Measurements from ENCODE around the gene DLG2.

Gene DLG2

DNA sequence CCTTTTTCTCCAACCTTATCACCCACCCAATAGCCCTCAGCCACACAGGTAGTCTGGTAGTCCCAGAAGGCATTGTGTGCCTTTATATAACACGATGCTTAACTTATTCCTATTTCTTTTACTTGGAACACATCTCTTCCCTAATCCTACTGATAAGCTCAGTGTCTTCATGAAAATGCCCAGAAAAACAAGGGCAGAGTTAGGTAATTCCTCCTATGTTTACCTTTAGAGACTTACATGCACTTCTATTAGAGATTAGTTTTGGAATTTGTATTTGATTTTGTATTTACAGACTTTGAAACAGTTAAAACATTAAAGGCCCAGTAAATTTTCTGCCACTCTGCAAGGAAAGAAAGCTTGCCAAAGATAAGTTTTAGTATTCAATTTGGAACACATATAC lies 1703.2 kb downstream of the DLG2 start:
- no peak for DNase-seq (ENCODE audit: low spot score)

DNA sequence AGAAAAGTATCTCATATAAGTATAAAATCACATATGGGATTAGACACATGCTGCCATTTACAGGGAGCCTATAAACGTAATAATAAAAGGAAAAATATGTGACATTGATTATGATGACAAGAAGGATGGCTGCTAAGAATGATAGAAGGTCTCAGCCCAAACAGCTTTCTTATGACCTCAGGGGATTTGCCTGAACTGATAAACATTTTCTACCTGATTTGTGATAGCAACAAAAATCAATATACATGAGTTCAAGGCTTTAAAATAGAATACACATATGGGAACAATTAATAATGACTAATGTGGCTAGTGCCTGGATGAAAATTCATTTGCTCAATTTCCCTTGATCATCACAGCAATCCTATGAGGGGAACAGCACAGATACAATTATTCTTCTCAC lies 1704.2 kb downstream of the DLG2 start:
- DNase-seq (ENCODE audit: low spot score) = no peak

DNA sequence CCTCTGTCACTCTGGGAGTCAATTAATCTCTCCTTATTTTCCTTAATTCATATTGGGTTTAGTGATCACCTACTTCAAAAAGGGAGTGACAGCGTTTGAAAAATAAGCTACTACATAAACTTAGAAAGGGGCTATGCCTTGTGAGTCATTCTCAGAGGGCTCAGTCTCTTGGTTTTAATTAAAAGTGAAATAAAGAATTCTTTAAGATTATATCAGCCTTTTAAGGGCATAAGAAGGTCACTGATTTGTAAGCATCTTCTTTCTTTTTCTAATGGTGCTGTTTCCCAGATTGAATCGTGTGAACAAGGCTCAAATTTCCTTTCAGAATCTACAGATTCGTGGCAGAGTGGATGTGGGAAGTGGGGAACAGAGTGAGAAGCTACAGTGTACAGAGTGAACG lies 1704.8 kb downstream of the DLG2 start:
- no peak for DNase-seq (ENCODE audit: low spot score)

DNA sequence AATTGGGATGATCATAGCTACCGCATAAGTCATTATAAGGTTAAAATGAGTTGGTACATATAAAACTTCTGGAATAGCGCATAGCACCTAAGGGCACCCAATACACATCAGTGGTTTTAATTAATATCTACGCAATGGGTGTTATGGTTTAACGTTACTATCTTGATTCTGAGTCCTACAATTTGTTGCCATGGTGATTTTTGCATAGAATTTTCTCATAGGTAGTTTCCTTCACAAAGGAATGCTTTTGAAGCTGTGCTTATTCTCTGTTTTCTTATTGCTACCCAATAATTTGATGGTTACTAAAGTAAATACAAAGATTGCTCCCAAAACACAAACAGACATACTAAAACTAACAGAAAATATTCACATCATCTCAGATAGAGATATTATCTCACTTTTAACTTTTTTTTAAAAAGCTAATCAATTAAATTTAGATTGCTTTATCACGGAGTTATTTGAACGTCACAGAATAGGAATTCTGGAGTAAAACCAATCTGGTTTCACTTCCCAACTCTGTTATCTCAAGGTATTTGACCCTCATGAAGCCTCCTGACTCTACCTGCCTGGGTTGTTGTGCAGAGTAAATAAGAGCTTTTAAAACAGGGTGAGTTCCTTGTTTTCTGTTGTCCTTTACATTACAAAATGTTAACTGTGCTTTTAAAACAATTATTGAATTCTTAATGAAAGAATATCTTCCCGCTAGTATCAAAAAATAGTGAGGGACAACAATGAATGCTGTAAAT lies 1705.5 kb downstream of the DLG2 start:
- DNase-seq (ENCODE audit: low spot score) = no peak

DNA sequence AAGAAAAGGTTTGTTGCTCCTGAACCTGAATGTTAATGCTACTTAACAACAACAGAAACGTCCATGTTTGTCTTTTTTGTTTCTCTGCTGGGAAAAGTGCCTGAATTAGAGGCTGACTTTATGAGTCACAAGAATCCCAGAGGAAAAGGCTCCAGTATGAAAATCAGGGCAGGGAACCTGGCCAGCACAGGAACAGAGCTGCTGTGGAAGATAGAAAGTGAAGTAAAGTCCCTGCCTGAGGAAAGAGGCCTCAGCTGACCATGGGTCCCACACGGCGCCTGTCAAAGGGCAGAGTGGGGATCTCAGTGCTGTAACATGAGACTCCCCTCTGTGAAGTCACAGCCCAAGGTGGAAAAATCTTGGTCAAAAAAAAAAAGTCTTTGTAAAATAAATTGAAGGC lies 1708.7 kb downstream of the DLG2 start:
- DNase-seq (ENCODE audit: low spot score) = no peak

DNA sequence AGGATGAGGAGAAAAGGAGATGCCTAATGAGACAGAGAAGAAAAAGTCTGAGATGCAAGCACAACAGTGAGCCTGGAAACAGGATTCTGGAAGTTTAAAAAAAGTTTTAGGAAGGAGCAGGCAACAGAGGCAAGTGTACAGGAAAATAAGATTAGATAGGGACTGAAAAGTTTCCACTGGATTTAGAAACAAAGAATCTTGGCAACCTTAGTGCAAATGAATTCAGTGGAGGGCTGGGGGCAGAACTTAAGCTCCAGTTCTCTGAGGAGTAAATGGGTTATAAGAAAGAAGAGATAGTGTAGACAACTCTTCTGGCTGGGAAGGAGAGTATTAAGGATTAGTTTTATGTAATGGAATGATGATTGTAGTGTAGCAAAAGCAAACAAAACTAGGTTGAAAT lies 1712.1 kb downstream of the DLG2 start:
- no peak for DNase-seq (ENCODE audit: low spot score)

DNA sequence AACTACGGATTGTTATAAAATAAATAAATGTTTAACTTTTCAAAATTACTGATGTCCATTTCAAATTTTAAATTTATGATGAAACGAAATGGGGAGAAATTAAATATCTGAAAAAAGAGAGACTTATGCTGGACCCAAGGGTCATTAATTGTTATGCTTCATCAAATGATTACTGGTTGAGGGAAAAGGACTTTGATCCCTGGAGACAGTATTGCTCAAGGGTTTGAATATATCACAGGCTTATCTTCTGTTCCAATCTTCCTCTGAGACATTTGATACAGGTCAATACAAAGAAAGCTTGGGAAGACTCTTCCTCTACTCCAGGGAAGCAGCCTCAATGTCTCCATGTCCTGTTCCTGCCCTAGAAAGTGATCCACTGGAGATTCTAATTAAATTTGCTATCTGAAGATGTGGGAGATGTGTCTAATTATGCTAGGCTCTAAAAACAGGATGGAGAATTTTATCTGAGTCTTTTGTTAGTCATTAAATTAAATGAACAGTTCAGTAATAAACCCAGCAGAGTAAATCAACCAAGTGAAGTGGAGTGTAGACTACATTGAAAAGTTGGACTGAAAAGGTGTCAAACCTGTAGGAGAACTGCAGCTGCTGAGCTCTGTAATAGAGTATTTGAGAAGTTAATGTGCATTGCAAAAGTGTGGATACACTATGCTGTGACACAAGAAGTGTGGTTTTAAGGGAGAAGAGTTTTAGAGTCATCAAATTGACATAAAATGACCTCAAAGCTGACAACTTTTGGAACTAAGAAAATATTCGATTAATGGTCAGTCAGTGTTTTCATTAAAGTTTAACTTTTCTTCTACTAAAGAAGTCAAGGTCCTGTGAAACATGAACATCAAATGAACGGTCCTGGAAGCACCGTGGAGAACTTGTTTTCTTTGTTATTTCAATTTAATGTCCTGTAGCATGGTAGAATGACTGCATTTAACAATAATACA lies 1717.3 kb downstream of the DLG2 start:
- DNase-seq (ENCODE audit: low spot score) = no peak

DNA sequence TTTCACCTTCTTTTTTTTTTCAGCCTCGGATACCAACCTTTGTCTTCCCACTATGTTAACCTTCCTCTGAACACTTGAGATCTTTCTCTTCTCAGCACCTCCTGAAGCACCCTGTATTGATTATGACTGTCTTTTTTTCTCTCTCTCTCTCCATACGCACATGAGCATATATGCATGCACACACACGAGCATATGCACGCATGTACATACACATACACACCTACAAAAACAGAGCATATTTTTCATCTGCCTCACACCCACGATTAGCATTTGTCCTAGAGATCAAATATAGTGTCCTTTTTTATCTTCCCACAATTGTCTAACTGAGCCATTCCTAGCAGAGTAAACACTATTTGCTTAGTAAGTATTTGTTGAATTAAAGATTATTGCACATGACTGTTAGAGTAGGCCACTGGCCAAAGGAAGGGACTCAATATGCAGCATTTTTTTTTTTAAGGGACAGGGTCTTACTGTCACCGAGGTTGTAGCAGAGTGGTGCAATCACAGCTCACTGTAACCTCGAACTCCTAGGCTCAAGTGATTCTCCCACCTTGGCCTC lies 1718.8 kb downstream of the DLG2 start:
- no peak for DNase-seq (ENCODE audit: low spot score)

DNA sequence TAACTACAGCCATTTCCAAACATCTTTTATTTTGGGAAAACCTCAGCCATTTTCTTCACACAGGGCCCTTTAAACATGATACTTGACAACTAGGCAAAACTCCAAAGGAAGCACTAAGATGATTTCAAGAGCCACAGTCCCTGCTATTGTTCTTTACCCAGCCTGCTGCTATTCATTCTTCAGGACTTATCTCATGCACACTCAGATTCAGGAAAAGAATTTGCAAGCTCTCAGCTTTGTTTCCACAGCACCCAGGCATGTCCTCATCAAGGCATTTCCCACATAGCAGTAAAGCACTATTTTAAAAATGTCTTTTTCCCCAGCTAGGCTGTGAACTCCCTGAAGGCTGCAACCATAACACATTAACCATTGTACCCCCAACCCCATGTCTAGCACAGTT lies 1731.6 kb downstream of the DLG2 start:
- DNase-seq (ENCODE audit: low spot score) = no peak

DNA sequence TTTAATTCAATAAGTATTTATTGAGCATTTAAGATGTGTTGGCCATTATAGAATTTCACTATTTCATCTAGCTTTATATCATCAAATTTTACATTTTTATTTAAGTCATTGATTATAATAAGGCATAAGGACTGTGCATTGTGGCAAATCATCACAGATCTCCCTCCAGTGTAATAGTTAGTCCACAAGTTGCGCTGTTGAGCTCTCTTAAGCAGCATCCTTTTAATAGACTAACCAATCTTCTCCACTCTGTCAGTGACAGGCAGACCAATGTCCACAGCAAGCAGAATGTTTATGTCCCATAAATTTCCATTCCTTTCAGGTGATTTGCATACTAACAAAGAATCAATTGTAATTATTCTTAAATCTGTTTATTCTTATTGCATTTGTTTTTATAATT lies 1745.7 kb downstream of the DLG2 start:
- no peak for DNase-seq (ENCODE audit: low spot score)

DNA sequence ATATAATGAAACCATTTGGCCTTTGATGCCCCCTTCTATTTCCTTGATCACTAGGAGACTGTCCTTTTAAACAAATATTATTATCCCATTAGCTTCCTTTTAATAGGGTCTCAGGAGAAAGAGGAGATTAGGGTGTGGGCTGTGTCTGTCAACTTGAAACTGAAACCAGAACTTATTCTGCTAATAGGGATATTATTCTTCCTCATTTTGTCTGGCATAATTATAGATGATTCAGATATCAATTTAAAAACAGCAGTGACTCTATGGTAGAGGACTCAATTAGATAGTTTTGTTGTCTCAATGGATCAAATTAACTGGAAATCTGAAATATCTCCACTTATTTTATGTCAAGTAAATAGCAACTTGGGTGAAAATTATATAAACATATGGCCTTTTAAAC lies 1756.1 kb downstream of the DLG2 start:
- DNase-seq (ENCODE audit: low spot score) = no peak

DNA sequence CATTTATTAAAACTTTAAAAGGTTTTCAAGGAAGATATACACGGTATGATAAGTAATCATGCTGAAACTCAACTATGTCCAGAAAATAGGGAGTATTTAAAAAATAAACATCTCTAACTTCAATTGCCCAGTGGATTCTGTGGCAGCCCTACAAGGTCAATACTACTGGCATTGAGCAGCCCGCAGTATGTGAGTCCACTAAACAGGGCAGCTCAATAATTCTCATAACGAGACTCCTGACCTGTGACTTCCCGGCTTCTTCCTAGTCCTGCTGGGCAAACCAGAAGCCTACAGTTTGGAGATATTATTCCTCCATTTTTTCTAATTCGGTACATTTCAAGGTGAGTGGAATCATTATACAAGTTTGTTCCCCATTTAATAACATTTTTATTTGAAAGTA lies 1760.5 kb downstream of the DLG2 start:
- no peak for DNase-seq (ENCODE audit: low spot score)

DNA sequence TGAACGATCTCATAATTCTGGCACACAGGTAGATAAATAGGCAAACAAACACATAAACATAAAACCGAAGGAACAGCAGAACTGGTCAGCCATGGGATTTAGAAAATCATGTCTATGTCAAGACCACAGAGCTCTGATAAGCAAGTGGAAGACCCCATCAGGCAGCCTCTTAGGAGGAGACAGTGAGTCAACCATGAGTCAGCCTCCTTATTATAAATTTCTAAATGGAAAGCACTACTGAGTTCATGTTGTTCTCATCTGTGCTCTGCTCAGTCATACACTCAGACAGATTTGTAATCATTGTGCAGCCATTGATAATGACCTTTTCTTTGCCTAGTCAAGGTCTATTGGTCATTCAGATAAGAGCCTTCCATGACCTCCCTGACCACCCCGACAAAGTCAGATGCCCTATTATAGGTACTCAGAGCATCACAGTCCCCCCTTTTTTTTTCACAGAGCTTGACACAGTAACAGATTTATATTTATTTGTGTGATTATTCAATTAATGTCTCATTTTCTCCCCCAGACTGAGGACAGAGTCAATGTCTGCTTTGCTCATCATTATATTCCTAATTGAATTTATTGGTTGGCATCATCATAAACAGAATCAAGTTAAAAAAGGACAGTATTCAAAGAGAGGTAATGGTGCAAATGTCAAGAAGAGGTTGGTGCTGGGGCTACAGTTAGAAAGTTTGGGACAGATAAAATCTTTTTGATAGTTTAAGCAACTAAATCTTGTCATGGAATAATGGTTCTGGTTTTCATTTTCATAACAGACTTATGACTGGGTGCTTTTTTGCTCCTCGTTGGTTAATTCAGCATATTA lies 1761.3 kb downstream of the DLG2 start:
- no peak for DNase-seq (ENCODE audit: low spot score)

DNA sequence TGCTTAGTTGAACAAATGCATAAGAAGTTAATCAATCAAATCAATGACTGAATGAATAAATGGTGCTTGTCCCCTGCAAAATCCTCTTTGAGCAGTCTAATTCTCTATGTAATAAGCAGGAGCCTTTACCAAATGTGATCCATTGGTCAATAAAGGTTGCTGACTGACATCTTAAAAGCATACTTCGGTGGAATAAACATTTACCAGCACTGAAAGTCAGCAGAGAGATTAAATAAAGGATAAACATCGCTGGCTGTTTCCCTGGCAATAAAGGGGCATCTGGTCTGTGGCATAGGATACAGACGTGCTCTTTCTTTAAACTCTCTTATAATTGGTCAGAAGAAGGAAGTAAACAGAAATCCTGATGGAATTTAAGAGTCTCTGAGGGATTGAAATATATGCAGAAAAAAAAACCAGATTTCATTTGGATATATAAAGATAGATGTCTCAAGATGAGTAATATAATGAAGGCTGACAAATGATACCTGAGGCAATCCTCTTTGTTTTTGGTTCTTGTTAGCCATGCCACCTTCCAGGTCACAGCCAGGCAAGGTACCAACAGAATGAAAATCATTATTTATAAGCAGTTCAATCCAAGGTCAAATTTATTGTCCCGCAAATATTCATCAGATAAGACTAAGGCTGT lies 1762.6 kb downstream of the DLG2 start:
- no peak for DNase-seq (ENCODE audit: low spot score)

DNA sequence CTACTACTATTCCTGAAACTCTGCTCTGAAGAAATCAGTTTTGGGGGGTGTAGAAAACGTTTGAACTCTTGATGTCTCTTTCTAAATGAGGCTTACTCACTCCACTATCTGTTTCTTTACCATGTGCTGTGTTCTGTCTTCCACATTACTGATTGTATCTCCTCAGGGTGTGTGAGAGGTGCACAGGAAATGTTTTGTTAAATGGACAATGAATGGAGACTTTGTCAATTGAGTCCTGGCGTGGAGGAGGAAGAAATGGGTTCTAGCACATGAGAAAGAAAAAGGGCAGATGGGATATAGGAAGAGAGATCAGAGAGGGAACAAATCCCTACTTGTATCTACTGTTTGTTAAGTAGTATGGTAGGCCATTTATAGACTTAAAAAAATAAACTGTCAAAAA lies 1763.9 kb downstream of the DLG2 start:
- no peak for DNase-seq (ENCODE audit: low spot score)

DNA sequence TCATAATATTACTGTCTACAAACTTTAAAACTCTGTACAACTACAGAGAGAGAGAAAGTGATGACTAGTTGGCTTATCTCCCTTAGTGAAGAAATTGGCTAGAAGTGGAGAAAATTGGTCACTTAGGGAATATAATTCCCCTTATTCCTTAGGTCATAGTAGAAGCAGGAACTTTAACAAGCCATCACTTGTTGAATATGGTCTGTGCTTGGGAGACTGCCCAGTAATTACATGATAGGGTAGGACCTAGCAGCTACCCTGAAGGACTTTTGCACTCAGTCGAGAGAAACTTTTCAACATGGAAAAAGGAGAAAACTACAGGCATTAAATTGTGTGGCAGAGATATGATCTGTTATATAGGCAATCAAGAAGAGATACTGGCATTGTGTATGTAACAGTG lies 1764.5 kb downstream of the DLG2 start:
- DNase-seq (ENCODE audit: low spot score) = no peak

DNA sequence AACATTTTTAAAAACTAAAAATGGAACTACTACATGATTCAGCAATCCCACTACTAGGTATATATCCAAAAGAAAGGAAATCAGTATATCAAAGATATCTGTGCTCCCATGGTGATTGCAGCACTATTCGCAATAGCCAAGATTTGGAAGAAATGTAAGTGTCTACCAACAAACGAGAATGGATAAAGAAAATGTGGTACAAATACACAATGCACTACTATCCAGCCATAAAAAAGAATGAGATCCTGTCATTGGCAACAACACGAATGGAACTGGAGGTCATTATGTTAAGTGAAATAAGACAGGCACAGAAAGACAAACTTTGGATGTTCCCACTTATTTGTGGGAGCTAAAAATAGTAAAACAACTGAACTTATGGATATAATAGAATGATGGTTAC lies 1765.1 kb downstream of the DLG2 start:
- DNase-seq (ENCODE audit: low spot score) = no peak

DNA sequence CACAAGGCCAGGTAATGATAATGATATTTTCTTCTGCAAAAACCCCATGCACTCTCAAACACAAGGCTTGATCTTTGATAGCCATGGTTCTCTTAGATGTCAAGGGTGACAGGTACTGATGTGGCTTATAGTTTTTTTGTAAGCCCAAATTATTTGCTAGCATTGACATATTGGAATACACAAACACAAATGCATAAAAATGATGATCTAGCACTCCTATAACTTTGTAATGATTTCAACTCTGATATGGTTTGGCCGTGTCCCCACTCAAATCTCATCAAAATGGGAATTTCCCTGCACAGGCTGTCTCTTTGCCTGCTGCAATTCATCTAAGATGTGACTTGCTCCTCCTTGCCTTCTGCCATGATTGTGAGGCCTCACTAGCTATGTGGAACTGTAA lies 1768.5 kb downstream of the DLG2 start:
- DNase-seq (ENCODE audit: low spot score) = no peak

DNA sequence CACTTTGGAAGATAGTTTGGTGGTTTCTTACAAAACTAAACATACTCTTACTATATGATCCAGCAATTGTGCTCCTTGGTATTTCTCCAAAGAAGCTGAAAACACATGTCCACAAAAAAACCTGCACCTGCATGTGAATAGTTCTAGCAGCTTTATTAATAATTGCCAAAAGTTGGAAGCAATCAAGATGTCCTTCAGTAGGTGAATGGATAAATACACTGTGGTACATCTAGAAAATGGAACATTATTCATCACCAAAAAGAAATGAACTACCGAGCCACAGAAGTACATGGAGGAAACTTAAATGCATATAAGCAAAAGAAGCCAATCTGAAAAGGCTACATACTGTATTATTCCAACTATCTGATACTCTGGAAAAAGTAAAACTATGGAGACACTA lies 1771.9 kb downstream of the DLG2 start:
- no peak for DNase-seq (ENCODE audit: low spot score)

DNA sequence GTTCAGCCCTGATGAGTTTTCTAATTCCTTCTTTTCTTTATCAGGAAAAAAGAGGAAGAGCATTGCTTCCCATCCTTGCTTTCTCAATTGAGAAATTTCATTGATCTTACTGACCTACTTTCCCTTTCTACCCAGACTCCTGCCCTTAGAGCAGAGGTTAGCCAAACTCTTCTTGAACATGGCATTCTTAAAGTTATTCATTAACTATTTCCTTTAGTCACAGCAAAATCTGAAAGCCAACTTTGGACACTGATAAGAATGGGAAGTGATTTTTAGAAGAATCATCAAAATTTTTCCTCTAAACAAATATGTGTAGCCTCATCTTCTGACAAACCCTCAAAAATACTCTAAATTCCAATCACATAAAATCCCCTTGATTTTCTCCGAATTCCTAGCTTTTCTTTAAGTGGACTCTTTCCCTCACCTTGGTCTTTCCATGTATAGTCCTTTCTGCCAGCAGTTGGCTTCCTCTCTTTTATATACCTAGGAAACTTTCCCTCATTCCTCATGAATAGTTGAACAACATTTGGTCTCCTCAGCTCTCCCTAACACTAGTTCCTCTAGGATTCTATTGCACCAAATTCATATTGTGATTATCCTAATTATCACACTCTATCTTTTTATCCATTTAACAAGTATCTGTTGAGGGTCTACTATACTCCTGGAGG lies 1774.2 kb downstream of the DLG2 start:
- no peak for DNase-seq (ENCODE audit: low spot score)

DNA sequence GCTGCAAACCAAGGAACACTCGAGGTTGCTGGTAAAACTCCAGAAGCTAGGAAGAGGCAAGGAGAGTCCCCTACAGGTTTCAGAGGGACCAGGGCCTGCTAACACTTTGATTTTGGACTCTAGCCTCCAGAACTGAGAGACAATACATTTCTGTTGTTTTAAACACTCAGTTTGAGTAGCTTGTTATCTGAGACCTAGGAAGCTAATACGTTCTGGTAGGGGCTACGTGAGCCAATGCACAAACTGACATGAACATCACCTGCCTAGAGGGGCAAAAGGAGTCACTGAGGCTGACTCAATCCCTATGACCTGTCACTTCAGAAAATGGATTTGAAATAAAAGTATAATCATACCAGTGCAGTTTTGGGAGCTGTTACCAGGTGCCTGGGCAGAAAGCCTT lies 1775.1 kb downstream of the DLG2 start:
- DNase-seq (ENCODE audit: low spot score) = no peak
